ENCODE data around the gene RGS3.

GRCh38 chr9:113570749-113571711 lies 107.5 kb downstream of the RGS3 start:
- TF ChIP-seq CTCF (IDR thresholded peaks at IDR 0.05) (no peak), POLR2A (IDR thresholded peaks at IDR 0.05) (no peak), EP300 (IDR thresholded peaks at IDR 0.05) (no peak), POLR2AphosphoS5 (IDR thresholded peaks at IDR 0.05) (no peak)

Measured in sigmoid colon (tissue), 4 donors.